GM18867 (cell line): ENCODE measurements around the gene TUBB4B.

Experiments
- ATAC-seq: cut with Tn5 transposase; IDR thresholded peaks from one replicate; pipeline ENCODE4 v1.9.1; 2021; ENCODE audit warnings: mild to moderate bottlenecking, moderate library complexity; ENCODE audit not compliant: unreplicated experiment

The TUBB4B gene

DNA sequence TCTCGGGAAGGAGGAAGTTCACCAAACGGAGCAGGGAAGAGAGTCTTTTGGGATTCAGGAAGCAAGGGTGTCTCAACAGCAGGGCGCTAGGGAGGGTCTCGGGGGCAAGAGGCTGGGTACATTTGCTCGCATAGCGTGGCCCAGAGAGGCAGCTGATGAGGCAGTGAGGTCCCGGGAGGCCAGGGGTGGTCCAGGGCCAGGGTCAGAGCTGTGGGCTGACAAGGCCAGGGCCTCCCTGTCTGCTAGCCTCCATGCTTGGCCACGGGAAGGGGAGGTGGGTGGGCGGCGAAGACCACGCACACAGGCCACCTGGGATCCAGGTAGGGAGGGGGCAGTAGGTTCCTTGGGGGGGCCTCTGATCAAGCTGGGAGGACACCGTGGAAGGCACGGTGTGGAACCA lies 29.6 kb upstream of the TUBB4B start:
- no peak for ATAC-seq

- no peak for ATAC-seq
Observed at GRCh38 chr9:137212520-137212919, 28.6 kb upstream of the TUBB4B start.

DNA sequence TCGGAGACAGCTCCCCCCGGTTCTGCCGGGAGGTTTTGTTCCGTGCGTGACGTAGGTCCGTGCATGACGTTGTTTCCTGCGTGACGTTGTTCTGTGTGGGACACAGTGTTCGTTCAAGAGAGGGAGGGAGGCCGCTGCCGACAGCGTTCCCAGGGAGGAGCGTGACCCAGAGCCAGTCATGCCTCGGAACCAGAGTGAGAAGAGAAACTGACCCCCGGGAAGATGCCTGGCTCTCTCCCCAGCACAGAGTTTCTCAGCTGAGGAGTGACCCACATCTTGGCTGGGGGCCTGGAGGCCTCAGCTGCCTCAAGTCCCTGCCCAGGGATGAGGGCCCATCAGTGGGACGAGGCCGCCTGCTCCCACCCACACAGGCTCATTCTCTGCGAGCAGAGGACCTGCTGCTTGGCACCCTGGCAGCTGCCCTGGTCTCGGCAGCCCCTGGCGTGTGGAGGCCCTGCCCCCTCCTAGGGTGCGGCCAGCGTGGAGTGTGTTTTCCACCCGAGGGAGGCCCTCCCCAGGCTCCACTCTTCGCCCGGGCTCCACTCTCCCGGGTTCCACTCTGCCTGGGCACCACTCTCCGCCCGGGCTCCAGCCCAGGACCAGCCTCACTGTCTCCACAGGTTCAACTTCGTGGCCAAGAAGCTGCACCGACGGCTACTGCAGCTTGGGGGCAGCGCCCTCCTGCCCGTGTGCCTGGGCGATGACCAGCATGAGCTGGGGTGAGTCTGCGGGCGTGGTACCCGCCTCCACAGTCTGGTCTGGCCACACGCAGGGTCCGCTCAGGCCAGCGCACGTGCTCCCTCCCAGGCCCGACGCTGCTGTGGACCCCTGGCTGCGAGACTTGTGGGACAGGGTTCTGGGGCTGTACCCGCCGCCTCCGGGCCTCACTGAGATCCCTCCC lies 27.7 kb upstream of the TUBB4B start:
- ATAC-seq, result no peak

GRCh38 chr9:137214620-137215019 lies 26.5 kb upstream of the TUBB4B start:
- ATAC-seq, result no peak

DNA sequence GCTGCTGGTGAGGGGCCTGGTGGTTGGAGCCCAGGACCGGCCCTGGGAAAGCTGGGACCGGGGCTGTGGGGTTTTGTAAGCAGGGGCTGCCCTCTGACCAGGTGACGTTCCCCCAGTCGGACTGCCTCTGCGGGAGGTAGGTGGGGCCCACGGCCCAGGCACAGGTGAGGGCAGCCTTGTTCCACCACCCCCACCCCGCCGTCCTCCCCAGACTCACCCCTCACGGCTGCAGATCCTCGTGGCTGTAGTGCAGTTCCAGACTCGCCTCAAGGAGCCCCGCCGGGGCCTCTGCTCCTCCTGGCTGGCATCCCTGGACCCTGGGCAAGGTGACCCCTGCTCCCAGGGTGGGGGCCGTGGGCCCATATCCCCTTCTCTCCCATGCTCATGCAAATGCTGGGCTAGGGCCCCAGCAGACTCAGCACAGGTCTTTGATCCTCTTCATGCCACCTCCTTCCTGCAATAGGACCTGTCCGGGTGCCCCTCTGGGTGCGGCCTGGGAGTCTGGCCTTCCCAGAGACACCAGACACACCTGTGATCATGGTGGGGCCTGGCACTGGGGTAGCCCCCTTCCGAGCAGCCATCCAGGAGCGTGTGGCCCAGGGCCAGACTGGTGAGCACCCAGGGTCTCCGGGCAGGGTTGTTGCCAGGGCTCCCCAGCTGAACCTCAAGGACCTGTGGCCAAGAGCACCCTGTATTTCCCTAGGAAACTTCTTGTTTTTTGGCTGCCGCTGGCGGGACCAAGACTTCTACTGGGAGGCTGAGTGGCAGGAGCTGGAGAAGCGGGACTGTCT lies 25.7 kb upstream of the TUBB4B start:
- ATAC-seq, result no peak

DNA sequence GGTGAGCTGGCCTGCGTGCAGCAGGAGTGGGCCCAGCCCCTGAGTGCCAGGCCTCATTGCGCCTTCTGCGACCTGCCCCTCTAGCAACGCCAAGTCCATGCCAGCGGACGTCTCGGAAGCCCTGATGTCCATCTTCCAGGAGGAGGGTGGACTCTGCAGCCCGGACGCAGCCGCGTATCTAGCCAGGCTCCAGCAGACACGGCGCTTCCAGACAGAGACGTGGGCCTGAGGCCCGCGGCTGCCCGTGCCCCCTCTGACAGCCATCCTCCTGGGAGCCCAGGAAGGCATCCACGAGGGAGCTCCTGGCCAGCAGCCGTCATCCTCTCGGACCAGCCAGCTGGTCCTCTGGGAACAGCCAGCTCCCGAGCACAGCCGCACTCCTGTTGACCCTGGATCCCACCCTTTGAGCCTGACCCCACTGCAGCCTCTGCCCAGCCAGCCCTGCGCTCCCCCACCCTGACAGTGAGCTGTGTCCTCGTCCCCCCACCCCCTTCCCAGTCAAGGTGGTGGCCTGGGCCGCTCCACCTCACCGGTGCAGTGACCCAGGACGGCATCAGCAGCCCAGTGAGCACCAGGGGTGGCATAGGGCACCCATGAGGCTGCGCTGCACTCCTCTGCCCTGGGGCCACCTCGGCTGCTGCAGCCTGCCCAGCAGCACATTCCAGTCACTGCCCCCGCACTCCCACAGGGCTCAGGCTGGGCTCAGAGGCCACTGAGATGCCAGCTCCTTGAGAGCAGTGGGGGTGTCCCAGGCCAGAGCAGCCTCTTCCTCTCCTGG lies 24.7 kb upstream of the TUBB4B start:
- ATAC-seq, result no peak

- ATAC-seq, result no peak
Observed at GRCh38 chr9:137217276-137218211, 23.5 kb upstream of the TUBB4B start.

DNA sequence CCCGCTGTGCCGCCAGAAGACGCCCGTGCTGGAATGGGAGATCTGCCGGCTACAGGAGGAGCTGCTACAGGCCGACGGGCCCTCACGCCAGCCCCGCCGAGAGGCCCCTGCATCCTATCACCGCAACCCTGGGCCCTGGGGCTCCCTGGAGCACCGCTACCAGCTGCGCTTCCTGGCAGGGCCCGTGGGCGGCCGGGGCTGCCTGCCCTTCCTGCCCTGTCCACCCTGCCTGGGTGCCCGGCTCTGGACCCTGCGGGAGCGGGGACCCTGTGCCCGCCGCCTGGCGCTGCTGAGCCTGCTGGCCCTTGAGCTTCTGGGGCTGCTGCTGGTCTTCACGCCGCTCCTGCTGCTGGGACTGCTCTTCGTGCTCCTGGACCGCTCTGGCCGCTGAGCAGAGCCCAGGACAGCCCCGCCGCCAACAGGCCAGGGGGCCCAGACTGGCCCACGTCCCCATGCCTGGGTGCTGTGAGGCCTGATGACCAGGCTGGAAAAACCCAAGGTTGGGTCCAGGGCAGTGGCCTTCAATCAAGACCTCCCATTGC lies 22.8 kb upstream of the TUBB4B start:
- ATAC-seq, result no peak

DNA sequence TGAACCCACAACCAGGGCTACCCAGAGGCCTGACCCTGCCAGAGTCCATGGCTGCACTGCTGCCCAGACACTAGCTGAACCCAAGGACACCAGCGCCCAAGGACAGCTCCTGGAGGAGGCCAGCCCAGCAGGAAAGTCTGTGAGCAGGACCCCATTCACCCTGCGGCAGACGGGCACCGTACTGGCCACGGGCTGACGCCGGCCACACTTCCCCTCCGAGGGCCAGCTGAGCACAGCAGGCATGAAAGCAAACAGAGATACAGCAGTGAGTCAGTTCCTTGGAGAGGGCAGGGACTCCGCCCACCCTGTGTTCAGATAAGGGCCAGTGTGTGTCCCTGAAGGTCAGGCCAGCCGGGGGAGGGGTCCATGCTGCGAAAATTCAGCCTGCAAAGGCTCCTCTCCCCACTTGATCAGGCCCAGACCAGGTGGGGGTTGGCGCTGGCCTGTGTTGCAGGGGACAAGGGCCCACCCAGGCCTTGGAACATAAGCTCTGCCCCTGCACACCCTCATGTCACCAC lies 22.3 kb upstream of the TUBB4B start:
- no peak for ATAC-seq

- no peak for ATAC-seq
Observed at GRCh38 chr9:137219757-137220316, 21.2 kb upstream of the TUBB4B start.

DNA sequence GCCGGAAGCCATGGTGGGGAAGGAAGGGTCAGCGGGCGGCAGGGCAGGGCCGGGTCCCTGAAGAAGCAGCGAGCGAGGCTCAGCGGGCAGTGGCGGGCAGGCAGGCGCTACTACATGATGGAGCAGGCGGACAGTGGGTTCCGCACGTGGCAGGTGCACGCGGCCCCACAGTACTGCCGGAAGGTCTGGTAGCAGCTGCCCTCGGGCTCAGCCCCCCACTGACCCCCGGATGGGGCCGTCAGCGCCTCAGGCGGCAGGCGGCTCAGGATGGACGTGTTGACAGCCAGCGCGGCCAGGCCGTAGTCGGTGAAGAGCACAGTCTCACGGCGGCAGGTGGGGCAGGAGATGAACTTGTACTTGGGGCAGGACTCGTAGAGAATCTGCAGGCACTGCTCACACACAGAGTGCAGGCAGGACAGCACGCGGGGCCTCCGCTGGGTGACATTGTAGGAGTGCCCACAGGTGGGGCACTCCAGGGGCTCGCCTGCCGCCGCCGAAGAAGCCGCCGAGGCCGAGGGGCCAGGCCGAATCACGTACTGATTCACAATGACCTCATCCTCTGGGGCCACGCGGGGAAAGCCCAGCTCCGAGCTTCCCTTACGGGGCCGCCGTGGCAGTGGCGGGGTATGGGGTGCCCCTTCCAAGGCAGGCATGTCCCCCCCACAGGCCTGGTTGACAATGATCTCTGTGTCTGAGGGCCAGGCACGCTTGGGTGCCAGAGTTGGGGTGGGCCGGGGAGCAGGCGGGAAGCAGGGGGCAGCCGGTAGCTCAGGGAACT lies 20.6 kb upstream of the TUBB4B start:
- ATAC-seq, result no peak

GRCh38 chr9:137221095-137221505 lies 20.0 kb upstream of the TUBB4B start:
- ATAC-seq, result no peak

GRCh38 chr9:137221506-137222111 lies 19.5 kb upstream of the TUBB4B start:
- ATAC-seq, result no peak

DNA sequence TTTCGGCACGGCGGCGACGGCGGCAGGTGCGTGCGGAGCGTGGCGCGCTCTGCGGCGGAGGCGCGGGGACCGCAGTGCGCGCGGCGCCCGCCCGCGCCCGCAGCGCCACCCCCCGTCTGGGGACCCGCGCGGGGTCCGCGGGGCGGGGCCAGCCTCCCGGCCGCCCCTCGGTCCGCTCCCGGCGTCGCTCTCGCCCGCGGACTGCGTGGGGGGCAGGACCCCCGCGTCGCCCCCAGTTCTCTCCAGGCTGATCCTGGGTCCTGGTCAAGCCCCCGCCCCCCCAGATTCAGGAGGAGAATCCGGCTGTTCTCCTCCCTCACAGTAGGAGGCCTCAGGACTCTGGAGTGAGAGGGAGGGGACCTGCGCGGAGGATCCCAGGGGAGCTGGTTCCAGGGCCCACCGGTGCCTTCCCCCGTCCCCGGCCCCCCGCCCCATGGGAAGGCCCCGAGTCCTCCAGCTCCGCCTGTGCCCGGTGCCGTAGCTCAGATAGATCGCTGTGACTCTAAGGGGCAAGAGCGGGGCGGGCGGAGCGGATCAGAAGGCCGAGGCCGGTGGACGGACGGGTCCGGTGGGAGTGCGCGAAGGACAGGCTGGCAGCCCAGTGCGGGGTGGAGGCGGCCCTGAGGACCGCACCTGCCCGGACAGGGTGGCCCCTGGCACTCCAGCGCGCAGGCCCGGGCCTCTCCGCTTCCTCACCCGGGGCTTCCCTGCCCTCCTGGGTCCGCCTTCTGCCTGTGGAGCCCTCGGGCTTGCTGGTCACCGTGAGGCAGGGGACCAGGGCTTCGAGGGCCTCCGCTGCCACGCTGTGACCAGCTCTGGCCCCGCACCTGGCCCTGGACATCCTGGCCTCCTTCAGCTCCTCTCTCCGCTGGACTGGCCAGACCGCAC lies 18.7 kb upstream of the TUBB4B start, which contains the start of gene RNF208:
Gene RNF208 (minus strand): TSS at position 51 of the 888 bp plus-strand sequence. CDS start 1,028 bp downstream, outside the sequence.
- no peak for ATAC-seq

DNA sequence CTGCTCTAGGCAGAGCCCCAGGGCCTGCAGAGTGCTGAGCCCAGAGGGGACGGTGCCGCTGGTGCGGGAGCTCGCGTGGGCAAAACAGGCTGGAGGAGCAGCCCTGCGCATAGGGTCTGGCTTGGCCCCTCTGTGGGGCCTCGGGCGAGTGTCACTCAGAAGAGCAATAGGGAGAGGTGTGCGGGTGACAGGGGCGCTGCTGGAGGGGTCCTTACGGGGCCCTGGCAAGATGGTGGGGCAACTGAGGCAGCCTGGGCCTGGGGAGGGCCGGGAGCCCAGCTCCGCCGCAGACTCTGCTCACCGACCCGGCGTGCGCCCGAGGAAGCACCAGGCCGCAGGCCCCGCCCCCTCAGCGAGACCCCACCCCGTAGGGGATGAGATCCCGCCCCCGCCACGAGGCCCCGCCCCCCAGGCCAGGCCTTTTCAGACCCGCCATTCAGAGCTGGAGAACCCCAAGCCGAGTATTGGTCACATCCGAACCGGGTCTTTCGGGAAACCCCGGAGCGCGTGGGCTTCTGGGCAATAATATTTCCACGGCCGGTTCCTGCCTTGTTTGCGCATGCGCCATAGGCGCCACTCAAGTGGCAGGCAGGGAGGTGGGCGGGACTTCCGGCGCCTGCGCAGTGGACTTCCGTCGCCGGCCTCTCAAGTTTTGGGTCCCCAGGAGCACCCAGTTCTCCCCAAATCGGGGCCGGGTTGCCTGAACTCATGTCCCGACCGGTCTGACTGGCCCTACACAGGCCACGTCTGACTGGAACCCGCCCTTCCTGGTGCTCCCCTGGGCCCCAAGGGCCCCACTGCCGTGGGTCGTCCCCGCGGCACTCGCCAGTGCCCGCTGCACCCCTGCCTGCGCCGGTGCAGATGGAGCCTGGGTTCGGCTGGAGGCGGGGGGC lies 17.8 kb upstream of the TUBB4B start:
- peak; percentile 69 for ATAC-seq
